NOMO-1 (cell line): ENCODE data around the gene IL1RN.

Source experiments
- DNase-seq, 2 experiments: peaks; one replicate each; lab custom pipeline; 2025; ENCODE audit not compliant: unreplicated experiment in 2 of 2; lab: John Stamatoyannopoulos, UW

The IL1RN gene

DNA sequence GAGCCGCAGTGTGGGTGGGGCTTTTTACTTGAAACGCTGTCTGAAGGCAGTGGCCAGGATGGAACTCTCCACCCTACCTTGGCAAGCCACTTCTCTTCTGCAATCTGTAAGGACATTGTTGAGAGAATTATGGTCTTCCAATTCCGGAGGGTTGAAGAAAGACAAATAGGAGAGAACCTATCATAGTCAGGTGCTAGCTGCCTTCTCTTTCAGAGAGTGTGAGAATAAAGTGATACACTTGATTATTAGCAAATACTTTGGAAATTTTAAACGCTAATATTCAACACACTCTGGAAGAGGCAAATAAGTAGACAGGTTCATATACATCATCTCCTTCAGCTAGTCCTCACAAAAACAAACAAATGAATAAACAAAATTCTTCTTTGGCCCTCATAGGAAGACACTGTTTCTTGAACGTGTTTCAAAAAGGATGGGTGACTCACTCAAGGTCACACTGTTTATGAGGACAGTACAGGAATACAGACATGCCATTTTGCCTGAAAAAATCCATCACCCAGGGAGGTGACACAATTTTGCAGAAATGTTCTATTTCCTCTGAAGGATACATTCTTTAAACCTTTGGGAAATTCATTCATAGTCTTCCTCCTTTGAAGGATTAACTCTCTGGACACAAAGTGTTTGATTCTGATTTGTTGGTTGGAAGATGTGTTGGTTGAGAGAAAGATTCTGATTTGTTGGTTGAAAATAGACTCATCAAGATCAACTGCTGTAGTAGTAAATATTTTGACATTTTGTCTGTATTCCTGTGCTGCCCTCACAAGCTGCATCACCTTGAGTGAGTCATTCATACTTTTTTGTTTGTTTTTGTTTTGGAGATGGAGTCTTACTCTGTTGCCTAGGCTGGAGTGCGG lies 2.2 kb upstream of the IL1RN start:
- no peak for DNase-seq

DNA sequence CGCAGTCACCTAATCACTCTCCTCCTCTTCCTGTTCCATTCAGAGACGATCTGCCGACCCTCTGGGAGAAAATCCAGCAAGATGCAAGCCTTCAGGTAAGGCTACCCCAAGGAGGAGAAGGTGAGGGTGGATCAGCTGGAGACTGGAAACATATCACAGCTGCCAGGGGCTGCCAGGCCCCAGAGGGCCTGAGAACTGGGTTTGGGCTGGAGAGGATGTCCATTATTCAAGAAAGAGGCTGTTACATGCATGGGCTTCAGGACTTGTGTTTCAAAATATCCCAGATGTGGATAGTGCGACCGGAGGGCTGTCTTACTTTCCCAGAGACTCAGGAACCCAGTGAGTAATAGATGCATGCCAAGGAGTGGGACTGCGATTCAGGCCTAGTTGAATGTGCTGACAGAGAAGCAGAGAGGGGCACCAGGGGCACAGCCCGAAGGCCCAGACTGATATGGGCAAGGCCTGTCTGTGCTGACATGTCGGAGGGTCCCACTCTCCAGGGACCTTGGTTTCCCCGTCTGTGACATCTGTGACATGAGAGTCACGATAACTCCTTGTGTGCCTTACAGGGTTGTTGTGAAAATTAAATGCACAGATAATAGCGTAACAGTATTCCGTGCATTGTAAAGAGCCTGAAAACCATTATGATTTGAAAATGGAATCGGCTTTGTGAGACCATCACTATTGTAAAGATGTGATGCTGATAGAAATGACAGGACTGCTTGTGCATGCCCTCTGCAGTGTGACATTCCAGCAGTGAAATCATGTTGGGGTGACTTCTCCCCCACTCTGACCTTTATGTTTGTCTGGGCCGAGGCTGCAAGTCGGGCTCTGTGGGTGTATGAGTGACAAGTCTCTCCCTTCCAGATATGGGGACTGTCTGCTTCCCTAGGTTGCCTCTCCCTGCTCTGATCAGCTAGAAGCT lies 510 bp downstream of the IL1RN start:
- DNase-seq: no peak

DNA sequence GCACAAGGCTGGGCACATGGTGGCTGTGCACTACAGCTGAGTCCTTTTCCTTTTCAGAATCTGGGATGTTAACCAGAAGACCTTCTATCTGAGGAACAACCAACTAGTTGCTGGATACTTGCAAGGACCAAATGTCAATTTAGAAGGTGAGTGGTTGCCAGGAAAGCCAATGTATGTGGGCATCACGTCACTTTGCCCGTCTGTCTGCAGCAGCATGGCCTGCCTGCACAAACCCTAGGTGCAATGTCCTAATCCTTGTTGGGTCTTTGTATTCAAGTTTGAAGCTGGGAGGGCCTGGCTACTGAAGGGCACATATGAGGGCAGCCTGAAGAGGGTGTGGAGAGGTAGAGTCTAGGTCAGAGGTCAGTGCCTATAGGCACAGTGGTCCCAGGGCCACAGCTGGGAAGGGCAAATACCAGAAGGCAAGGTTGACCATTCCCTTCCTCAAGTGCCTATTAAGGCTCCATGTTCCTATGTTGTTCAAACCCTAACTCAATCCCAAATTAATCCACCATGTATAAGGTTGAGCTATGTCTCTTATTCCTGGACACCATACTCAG lies 2.2 kb downstream of the IL1RN start:
- no peak for DNase-seq

DNA sequence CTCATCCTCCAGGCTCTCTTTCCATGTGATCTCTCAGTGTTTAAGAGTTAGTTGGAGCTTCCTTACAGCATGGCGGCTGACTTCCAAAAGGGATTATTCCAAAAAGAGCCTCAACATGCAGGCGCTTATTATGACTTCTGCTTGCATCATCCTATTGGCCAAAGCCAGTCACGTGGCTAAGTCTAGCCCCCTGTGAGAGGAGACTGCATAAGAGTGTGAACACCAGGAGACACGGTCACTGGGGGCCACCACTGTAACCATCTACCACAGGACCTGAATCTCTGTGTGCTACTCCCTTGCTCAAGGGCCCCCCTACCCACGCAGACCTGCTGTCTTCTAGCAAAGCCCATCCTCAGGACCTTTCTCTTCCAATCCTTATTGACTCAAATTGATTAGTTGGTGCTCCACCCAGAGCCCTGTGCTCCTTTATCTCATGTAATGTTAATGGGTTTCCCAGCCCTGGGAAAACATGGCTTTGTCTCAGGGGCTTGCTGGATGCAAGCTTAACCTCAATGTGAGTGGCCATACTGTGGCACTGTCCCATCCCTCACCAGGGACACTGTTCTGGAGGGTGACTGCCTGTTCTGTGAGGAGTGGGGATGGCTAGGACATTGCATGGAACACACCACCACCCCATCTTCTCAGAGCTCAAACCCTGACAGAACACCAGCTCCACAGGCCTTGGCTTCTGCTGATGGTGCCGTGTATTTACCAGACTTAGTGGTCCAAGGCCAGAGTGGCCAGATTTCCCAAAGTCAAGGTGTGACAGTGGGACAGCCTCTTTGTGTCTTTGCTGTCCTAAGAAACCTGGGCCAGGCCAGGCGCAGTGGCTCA lies 4.2 kb downstream of the IL1RN start:
- DNase-seq: no peak

DNA sequence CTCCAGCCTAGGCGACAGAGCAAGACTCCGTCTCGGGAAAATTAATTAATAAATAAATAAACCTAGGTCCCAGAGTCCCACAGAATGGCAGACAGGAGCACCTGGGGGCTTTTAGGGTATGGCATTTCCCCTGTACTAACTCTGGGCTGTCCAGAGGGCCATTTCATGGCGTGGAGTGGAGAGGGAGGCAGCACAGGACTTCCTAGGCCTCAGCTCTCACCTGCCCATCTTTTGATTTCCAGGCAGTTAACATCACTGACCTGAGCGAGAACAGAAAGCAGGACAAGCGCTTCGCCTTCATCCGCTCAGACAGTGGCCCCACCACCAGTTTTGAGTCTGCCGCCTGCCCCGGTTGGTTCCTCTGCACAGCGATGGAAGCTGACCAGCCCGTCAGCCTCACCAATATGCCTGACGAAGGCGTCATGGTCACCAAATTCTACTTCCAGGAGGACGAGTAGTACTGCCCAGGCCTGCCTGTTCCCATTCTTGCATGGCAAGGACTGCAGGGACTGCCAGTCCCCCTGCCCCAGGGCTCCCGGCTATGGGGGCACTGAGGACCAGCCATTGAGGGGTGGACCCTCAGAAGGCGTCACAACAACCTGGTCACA lies 5.1 kb downstream of the IL1RN start:
- no peak for DNase-seq

DNA sequence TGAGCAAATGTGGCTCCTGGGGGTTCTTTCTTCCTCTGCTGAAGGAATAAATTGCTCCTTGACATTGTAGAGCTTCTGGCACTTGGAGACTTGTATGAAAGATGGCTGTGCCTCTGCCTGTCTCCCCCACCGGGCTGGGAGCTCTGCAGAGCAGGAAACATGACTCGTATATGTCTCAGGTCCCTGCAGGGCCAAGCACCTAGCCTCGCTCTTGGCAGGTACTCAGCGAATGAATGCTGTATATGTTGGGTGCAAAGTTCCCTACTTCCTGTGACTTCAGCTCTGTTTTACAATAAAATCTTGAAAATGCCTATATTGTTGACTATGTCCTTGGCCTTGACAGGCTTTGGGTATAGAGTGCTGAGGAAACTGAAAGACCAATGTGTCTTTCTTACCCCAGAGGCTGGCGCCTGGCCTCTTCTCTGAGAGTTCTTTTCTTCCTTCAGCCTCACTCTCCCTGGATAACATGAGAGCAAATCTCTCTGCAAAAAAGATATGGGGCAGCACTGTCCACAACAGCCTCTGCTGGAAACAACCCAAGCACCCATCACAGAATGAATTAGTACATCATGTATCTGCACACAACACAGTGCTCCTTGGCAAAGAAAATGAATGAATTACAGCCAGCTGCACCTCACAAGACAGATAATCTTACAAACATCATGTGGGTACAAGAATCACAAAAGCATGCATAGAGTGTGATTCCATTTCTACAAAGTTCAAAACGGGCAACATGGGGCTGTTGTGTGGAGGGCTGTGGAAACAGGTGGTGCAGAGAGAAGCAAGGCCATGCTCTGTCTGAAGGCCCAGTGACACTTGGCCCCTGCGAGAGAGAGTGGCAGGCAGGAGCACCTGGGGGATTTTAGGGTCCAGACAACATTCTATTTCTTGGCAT lies 6.6 kb downstream of the IL1RN start:
- no peak for DNase-seq

DNA sequence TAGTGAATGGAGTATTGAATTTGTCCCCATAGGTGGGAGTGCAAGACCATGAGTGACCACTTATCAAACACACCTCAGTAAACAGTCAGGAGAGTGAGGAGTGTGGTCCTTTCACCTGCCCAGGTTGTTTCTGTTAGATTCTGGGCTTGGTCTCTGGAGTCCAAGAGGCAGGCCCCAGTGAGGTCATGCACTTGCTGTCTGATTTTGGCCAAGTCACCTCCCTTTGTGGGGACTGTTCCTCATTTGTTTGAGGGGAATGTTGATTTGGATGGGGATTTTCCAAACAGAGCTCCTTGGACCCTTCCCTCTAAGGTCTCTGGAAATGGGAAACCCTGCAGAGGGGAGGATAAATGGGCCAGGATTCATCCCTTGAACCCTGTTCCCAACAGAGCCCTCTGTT lies 7.3 kb downstream of the IL1RN start:
- no peak for DNase-seq

DNA sequence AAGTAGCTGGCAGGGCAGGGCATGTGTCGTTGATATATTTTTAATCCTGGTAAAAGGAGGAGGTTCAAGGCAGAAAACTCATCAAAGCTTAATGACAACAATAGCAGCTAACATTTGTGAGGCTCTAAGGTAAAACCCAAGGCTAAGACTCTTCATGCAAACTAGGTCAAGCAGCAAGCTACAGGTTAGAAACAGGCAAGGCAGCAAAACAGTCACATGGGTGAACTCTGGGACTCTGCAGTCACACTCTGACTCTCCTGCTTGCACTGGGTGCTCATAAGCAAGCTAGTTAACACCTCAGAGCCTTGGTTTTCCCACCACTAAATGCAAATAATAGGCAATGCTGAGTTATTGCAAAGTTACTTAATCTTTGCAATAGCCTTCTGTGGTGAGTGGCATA lies 7.9 kb downstream of the IL1RN start:
- DNase-seq: no peak

DNA sequence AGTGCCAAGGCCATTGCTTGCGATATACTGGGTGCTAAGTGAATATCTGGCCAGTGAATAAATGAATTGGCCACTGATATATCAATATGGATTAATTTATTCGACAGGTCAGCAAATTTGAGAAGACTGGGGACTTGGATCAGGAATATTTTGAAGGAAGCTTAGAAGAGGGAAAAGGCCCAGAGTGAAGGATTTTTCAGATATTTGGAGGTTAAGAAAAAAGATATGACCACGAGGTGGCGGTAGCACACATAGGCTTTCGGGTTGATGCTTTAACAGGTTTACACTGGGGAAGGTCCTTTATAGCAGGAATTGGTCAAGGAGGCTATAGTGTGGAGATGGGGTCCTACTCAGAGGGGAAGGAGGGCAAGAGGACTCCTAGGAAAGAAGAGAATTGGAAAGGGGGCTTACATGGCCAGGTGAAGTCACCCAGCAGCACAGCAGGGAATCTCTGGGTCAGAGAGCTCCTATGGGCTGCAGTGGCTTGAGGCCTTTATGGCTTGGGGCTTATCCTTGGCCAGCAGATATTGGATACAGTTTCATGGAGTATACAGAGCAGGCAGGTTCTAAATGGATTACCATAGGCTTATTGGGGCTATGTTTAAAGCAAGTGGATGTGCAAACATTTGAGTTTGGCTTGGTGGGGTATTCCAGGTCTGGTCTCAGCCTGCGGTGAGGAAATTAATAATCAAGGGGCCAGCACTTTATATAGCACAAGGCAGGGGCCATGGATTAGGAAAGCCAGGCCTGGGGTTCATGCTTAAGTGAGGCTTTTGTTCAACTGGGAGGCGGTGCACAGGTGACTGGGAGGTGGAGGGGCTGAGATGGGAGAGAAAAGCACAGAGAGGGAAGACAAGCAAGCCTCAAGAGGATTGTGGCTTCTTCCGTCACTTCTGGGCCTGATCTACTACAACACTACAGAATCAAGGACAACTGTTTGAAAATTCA lies 9.7 kb downstream of the IL1RN start:
- peak; percentile 37 to 52 for DNase-seq

DNA sequence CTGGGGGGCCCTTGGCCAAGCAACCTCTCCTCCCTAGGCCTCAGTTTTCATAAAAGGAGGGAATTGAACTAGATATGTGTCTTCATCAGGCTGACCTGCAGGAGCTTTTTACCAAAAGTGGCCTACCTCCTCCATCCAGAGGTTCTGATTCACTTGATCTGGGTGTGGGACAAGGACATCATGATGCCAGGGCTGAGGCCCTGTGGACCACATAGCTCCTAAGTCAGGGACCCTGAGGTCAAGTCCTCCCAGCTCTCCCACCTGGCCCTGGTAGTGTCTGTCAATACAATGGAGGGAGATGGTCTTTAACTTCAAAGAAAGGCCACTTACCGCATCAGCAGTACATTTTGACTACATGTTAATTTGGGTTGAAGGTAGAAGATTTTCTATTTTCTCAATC lies 10.4 kb downstream of the IL1RN start:
- no peak for DNase-seq

DNA sequence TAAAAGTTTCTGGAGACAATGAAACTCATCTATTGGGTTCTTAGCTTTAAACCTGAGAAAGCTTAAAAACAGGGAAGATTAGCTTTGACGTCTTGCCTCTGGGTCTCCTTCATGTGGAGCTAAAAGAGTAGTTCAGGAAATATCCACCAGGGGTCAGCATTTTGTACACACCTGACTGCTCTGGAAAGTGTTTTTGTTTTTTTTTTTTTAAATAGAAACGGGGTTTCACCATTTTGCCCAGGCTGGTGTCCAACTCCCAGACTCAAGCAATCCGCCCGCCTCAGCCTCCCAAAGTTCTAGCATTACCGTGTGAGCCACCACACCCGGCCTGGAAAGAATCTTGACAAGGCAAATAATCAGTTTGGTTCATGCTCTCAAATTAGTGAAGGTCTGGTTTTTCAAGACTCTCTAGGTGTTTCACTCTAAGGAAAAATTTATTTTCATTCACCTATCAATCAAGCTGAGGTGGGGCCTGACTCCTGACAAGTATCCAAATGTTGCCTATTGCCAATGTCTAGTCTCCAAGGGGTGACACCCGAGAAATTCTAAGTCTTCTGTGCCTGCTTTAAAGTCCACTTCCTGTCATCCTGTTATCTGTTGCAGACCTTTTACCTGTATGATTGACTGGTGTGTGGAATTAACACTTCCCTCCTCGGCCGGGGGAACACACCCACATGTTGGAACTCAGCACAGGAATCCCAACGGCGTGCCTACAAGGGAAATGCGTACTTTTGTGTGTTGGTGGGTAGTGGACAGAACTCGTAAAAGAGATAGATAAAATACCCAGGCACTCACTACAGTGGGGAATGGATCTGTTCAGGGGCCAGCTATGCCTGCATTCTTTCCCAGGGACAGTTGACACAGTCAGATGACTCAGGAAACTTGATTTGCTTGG lies 11.3 kb downstream of the IL1RN start:
- peak; percentile 27 to 78 for DNase-seq

DNA sequence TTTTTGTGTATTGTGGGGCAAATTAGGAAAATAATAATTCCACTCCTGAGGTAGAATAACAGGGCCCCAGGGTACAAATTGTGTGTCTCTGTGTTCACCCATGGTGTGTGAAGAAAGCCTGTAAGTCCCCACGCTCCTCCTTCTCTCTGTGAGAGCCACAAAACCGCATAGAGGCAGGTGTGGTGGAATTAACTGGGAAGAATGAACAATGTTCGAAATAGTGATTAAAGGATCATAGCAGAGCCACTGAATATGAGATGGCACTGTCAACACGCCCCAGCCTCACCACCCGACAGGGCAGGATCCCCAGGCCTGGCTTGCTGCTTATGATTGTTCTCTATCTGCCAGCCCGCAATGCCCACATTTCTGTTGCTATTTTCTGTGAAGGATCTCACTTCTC lies 14.1 kb downstream of the IL1RN start:
- DNase-seq: no peak

DNA sequence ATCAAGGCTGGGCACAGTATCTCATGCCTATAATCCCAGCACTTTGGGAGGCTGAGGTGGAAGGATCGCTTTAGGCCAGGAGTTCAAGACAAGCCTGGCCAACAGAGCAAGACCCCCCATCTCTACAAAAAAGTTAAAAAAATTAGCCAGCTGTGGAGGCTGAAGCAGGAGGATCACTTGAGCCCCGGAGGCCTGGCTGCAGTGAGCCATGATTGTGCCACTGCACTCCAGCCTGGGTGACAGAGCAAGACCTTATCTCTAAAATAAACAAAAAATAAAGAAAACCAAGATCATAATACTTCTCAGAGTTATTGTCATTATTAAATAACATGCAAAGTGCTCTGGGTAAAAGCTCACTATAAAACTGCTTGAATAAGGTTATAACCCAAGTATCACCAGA lies 14.9 kb downstream of the IL1RN start:
- DNase-seq: no peak

DNA sequence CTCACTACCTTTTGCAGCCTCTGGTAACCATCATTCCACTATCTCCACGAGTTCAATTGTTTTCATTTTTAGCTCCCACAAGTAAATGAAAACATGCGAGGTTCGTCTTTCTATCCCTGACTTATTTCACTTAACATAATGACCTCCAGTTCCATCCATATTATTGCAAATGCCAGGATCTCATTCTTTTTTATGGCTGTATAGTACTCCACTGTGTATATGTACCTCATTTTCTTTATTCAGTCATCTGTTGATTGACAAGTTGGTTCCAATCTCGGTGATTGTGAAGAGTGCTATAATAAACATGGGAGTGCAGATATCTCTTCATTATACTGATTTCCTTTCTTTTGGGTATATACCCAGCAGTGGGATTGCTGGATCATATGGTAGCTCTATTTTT lies 16.9 kb downstream of the IL1RN start:
- no peak for DNase-seq

DNA sequence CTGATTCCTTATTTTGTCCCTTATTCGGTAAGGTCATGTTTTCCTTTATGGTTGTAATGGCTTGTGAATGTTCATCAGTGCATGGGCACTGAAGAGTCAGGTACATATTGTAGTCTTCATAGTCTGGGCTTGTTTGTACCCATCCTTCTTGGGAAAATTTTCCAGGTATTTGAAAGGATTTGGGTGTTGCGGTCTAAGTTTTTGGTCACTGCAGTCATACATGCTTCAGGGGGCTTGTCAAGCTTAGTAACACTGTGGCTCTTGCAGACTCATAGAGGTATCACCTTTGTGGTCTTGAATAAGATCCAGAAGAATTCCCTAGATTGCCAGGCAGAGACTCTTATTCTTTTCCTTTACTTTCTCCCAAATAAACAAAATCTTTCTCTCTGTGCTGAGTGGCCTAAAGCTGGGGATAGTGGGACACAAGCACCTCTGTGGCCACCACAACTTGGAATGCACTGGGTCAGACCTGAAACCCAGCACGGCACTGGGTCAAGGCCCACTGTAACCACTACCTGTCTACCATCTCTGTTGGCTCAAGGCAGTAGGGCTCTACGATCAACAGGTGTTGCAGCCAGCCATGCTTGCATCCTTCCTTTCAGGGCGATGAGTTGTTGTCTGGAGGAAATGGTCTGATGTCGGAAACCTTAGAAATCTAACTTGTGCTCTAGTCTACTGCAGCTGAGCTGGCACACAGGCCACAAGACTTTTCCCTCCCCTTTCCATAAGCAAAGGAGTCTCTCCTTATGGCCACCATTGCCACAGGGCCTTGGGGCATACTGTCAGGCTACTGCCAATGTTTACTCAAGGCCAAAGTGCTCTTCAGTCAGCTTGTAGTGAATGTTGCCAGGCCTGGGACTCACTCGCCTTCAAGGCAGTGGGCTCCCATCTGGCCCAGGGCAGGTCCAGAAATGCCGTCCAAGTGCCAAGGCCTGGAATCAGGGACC lies 21.5 kb downstream of the IL1RN start:
- DNase-seq: no peak
